ENCODE data around the gene NHERF2.

- no peak for TF ChIP-seq CTCF (IDR thresholded peaks at IDR 0.05; ENCODE audit: insufficient read depth, low read length, poor library complexity, severe bottlenecking)
- no peak for TF ChIP-seq EZH2phosphoT487 (conservative IDR thresholded peaks at IDR 0.05; ENCODE audit: low read length)
Observed at GRCh38 chr16:2015947-2016208, 10.8 kb upstream of the NHERF2 start.
